HCT116 (cell line): ENCODE measurements around the gene C2CD3. TPM values are rescaled to one million over a fixed set of nuclear protein-coding genes. Genes with fewer than 3 reads are reported as not detected.

Experiments
- ATAC-seq: fragments of 200-7000 bp; cut with Tn5 transposase; 2 replicates; pipeline ENCODE4 v1.9.1; 2020; ENCODE audit warnings: mild to moderate bottlenecking, moderate library complexity
- BruUV-seq: library from RNA; stranded (reverse); fragments of 400-500 nt; replicated peaks from 2 replicates; lab custom pipeline; 2021; lab: Mats Ljungman, UMichigan
- CTCF ChIA-PET: fragments of 300-600 bp; sonication (Branson Sonifier 250); formaldehyde crosslinking; loops from one replicate; lab custom pipeline; 2021; ENCODE audit warnings: antibody characterized with exemption; lab: Charles Lee
- POLR2A ChIA-PET: fragments of 300-600, 350-600 bp; sonication (Branson Sonifier 250); formaldehyde crosslinking; loops from one replicate; lab custom pipeline; 2021; ENCODE audit warnings: antibody characterized with exemption; lab: Charles Lee
- RAD21 ChIA-PET, 2 experiments: fragments of 300-600 bp; sonication (Branson Sonifier 250); formaldehyde crosslinking; loops; one replicate each; lab custom pipeline; 2023; ENCODE audit warnings: low total read pairs in 2 of 2; ENCODE audit not compliant: uncharacterized antibody in 2 of 2, unreplicated experiment in 2 of 2, low non-redundant PET in 1 of 2; lab: Charles Lee
- DNase-seq: peaks from one replicate; pipeline ENCODE4 v3.0.0-alpha.2; 2010; ENCODE audit warnings: low read depth, low spot score
- H2AFZ ChIP-seq: fragments of 200-600 bp; shearing (Covaris generic), sonication (generic); 2 replicates; pipeline ENCODE4 v1.6.1; 2017; ENCODE audit warnings: low read depth, mixed run types, mixed read lengths, antibody characterized with exemption, low read length; ENCODE audit not compliant: poor library complexity, severe bottlenecking
- H3K27ac ChIP-seq: 2 replicates; pipeline ENCODE4 v1.5.1; 2012; ENCODE audit warnings: low read depth, low read length
- H3K27me3 ChIP-seq: fragments of 200-600 bp; sonication (generic); 2 replicates; pipeline ENCODE4 v1.6.1; 2016; ENCODE audit warnings: mixed run types, low read length, mixed read lengths; ENCODE audit not compliant: insufficient read depth
- H3K36me3 ChIP-seq, 2 experiments: fragments of 200-500 bp in 1 of 2; fragments of 200-600 bp in 1 of 2; sonication (Bioruptor generic) in 1 of 2; sonication (generic) in 1 of 2; 2 replicates each; pipeline versions ENCODE4 v1.5.1 to v1.6.1; 2014 to 2016; ENCODE audit warnings: low read length in 2 of 2, inconsistent platforms in 1 of 2, mixed read lengths in 1 of 2, mixed run types in 1 of 2; ENCODE audit not compliant: insufficient read depth in 2 of 2, control insufficient read depth in 1 of 2
- H3K4me1 ChIP-seq, 2 experiments: fragments of 200-600 bp in 1 of 2; sonication (generic) in 1 of 2; 2 replicates each; pipeline versions ENCODE4 v1.5.1 to v1.6.1; 2012 to 2017; ENCODE audit warnings: low read length in 2 of 2, inconsistent platforms in 1 of 2, mild to moderate bottlenecking in 1 of 2, mixed read lengths in 1 of 2, mixed run types in 1 of 2, moderate library complexity in 1 of 2; ENCODE audit not compliant: insufficient read depth in 2 of 2, control insufficient read depth in 1 of 2
- H3K4me2 ChIP-seq: fragments of 200-600 bp; sonication (generic); 2 replicates; pipeline ENCODE4 v1.6.1; 2017; ENCODE audit warnings: mixed run types, low read length, mixed read lengths
- H3K4me3 ChIP-seq, 2 experiments: fragments of 200-600 bp in 1 of 2; sonication (generic) in 1 of 2; replicated peaks in 1 of 2; 2 replicates each; pipeline ENCODE4 v1.5.1; 2011 to 2016; ENCODE audit warnings: low read length in 2 of 2, control low read depth in 1 of 2, low read depth in 1 of 2, mild to moderate bottlenecking in 1 of 2, mixed read lengths in 1 of 2, mixed run types in 1 of 2
- H3K79me2 ChIP-seq: fragments of 200-600 bp; sonication (generic); 2 replicates; pipeline ENCODE4 v1.6.1; 2017; ENCODE audit warnings: mild to moderate bottlenecking, mixed run types, low read length, moderate library complexity, mixed read lengths; ENCODE audit not compliant: insufficient read depth
- H3K9ac ChIP-seq: fragments of 200-600 bp; sonication (generic); 2 replicates; pipeline ENCODE4 v1.6.1; 2016; ENCODE audit warnings: low read length, mixed read lengths
- H3K9me2 ChIP-seq: fragments of 200-600 bp; sonication (generic), shearing (Covaris generic); 2 replicates; pipeline ENCODE4 v1.6.1; 2017; ENCODE audit warnings: mixed run types, mild to moderate bottlenecking, moderate library complexity; ENCODE audit not compliant: insufficient read depth
- H3K9me3 ChIP-seq, 2 experiments: fragments of 200-500 bp in 1 of 2; fragments of 200-600 bp in 1 of 2; sonication (Bioruptor generic) in 1 of 2; sonication (generic) in 1 of 2; 2 replicates each; pipeline ENCODE4 v1.6.1; 2014 to 2017; ENCODE audit warnings: low read length in 2 of 2, mixed read lengths in 2 of 2, inconsistent platforms in 1 of 2, low read depth in 1 of 2, mild to moderate bottlenecking in 1 of 2, mixed run types in 1 of 2, moderate library complexity in 1 of 2; ENCODE audit not compliant: control insufficient read depth in 1 of 2, insufficient read depth in 1 of 2
- H4K20me1 ChIP-seq: fragments of 200-600 bp; sonication (generic), shearing (Covaris generic); 2 replicates; pipeline ENCODE4 v1.6.1; 2017; ENCODE audit warnings: mixed run types, mild to moderate bottlenecking, moderate library complexity; ENCODE audit not compliant: insufficient read depth
- ATF3 ChIP-seq: IDR thresholded peaks from 2 replicates; pipeline ENCODE4 v1.6.1; 2012
- CBX3 ChIP-seq: IDR thresholded peaks from 2 replicates; pipeline ENCODE4 v1.6.1; 2012; ENCODE audit warnings: low read depth
- EGR1 ChIP-seq: IDR thresholded peaks from 2 replicates; pipeline ENCODE4 v1.6.1; 2012; ENCODE audit warnings: low read depth
- EZH2 ChIP-seq: fragments of 200-600 bp; sonication (generic); IDR thresholded peaks from 2 replicates; pipeline ENCODE4 v1.6.1; 2017; ENCODE audit warnings: antibody characterized with exemption, mixed run types
- JUND ChIP-seq: IDR thresholded peaks from 2 replicates; pipeline ENCODE4 v1.6.1; 2012
- ZNF274 ChIP-seq: fragments of 200-500 bp; sonication (Bioruptor generic); IDR thresholded peaks from 2 replicates; pipeline ENCODE4 v1.6.1; 2014; ENCODE audit warnings: mild to moderate bottlenecking, low read depth, low read length, inconsistent platforms
- intact Hi-C: fragments of 100-400 bp; cut with micrococcal nuclease; formaldehyde crosslinking; loops from 2 replicates; pipeline ENCODE4 v1.10.0; 2022
- total RNA-seq: library from RNA; stranded (reverse); gene quantifications from one replicate; pipeline ENCODE4 v1.2.1, GENCODE V29; 2021; ENCODE audit not compliant: unreplicated experiment
- TF ChIP-seq, protein P1 (sequence below), 3 experiments: fragments of 200-600 bp in 1 of 3; sonication (generic) in 1 of 3; IDR thresholded peaks in 2 of 3; conservative IDR thresholded peaks in 1 of 3; 2 replicates each; pipeline ENCODE4 v1.5.1; 2012 to 2017; ENCODE audit warnings: low read depth in 2 of 3, low read length in 2 of 3, antibody characterized with exemption in 1 of 3, borderline replicate concordance in 1 of 3, control low read depth in 1 of 3, mild to moderate bottlenecking in 1 of 3, mixed read lengths in 1 of 3, mixed run types in 1 of 3, moderate library complexity in 1 of 3; ENCODE audit not compliant: insufficient read depth in 1 of 3
- TF ChIP-seq, protein P2 (sequence below): IDR thresholded peaks from 2 replicates; pipeline ENCODE4 v1.6.1; 2011; ENCODE audit warnings: mild to moderate bottlenecking, low read length, moderate library complexity; ENCODE audit not compliant: insufficient replicate concordance; ENCODE audit errors: extremely low read depth
- TF ChIP-seq, protein P3 (sequence below): IDR thresholded peaks from 2 replicates; pipeline ENCODE4 v1.6.1; 2012

Gene C2CD3
- total RNA-seq, 1 experiment from 2014 or later: 30.6 TPM

- H4K20me1 ChIP-seq: no peaks in the 10 kb centered on the region
- H3K79me2 ChIP-seq: no peaks in the 10 kb centered on the region
- no peaks in the 10 kb centered on the region for H3K27me3 ChIP-seq
- H3K4me1 ChIP-seq: no peaks in the 10 kb centered on the region
- no peak for TF ChIP-seq ATF3
- TF ChIP-seq, protein P1, sequence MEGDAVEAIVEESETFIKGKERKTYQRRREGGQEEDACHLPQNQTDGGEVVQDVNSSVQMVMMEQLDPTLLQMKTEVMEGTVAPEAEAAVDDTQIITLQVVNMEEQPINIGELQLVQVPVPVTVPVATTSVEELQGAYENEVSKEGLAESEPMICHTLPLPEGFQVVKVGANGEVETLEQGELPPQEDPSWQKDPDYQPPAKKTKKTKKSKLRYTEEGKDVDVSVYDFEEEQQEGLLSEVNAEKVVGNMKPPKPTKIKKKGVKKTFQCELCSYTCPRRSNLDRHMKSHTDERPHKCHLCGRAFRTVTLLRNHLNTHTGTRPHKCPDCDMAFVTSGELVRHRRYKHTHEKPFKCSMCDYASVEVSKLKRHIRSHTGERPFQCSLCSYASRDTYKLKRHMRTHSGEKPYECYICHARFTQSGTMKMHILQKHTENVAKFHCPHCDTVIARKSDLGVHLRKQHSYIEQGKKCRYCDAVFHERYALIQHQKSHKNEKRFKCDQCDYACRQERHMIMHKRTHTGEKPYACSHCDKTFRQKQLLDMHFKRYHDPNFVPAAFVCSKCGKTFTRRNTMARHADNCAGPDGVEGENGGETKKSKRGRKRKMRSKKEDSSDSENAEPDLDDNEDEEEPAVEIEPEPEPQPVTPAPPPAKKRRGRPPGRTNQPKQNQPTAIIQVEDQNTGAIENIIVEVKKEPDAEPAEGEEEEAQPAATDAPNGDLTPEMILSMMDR (IDR thresholded peaks at IDR 0.05 in 2 of 3, conservative IDR thresholded peaks at IDR 0.05 in 1 of 3; ENCODE audit: borderline replicate concordance in 1 of 3, insufficient read depth in 1 of 3, low read depth in 2 of 3, low read length in 2 of 3): no peak
- no peak for TF ChIP-seq EZH2
- TF ChIP-seq ZNF274: no peak
- TF ChIP-seq, protein P2, sequence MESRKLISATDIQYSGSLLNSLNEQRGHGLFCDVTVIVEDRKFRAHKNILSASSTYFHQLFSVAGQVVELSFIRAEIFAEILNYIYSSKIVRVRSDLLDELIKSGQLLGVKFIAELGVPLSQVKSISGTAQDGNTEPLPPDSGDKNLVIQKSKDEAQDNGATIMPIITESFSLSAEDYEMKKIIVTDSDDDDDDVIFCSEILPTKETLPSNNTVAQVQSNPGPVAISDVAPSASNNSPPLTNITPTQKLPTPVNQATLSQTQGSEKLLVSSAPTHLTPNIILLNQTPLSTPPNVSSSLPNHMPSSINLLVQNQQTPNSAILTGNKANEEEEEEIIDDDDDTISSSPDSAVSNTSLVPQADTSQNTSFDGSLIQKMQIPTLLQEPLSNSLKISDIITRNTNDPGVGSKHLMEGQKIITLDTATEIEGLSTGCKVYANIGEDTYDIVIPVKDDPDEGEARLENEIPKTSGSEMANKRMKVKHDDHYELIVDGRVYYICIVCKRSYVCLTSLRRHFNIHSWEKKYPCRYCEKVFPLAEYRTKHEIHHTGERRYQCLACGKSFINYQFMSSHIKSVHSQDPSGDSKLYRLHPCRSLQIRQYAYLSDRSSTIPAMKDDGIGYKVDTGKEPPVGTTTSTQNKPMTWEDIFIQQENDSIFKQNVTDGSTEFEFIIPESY: no peak
- TF ChIP-seq CBX3: no peak
- TF ChIP-seq JUND: no peak
- TF ChIP-seq EGR1: no peak
- TF ChIP-seq, protein P3, sequence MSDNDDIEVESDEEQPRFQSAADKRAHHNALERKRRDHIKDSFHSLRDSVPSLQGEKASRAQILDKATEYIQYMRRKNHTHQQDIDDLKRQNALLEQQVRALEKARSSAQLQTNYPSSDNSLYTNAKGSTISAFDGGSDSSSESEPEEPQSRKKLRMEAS: no peak
- ATAC-seq: no peak
- no peak overlapping the region for H3K4me2 ChIP-seq
- no peaks in the 10 kb centered on the region for H3K9me2 ChIP-seq
- no peaks in the 10 kb centered on the region for H3K9me3 ChIP-seq
- no TSS peak for BruUV-seq
- no peak overlapping the region for H2AFZ ChIP-seq
- intact Hi-C loops: no loop called here
- no peak for DNase-seq
- no peak overlapping the region for H3K9ac ChIP-seq
- ChIA-PET RAD21 (no interaction called here), POLR2A (no interaction called here), CTCF (no interaction called here)
- no peak overlapping the region for H3K27ac ChIP-seq
- H3K36me3 ChIP-seq: peaks cover 17 to 23% of the 10 kb centered on the region in 2 experiments
- no peak overlapping the region for H3K4me3 ChIP-seq
These were observed 70.6 kb downstream of the C2CD3 start for GRCh38 chr11:74100231-74100630.
